Suprapubic skin (tissue), 3 donors: Measurements from ENCODE around the gene AGPAT4.

ENCODE experiments used
- POLR2AphosphoS5 ChIP-seq, 3 donors: sonication (generic); formaldehyde crosslinking; IDR thresholded peaks; one replicate each; pipeline ENCODE4 v1.6.1; 2017; ENCODE audit warnings: antibody characterized with exemption in 3 of 3
- TF ChIP-seq, protein P1 (sequence below), 2 donors: fragments of 200-600 bp in 1 of 2; fragments of 450-650 bp in 1 of 2; sonication (generic) in 1 of 2; IDR thresholded peaks; one replicate each; pipeline ENCODE4 v1.5.1; 2016 to 2019; ENCODE audit warnings: antibody characterized with exemption in 2 of 2, mild to moderate bottlenecking in 1 of 2, moderate library complexity in 1 of 2

DNA sequence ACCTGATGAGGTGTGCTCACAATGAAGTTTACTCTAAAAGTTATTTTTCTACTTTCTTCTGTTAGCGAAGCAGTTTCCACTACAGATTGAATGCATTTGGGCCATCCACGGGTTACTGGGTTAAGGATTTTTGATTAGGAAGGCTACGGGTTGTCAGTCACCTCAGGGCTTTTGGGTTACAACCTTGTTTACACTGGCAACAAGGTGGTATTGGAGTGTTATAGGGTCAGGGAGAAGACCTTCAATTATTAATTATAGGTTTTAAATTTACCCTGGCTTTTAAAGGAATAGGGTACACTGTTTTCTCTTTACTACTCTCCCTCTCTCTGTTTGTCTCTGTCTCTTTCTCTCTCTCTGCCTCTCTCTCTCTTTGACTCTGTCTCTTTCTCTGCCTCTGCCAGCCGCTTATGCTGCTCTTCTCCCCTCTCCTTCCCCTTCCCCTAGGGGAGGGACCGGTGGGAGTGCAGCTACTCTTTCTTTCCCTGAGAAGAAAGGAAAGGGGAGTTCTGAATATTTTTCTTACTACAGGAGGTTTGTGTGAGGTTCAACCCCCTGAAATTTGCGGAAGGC is 40.2 kb upstream of the AGPAT4 start:
- TF ChIP-seq, protein P1, sequence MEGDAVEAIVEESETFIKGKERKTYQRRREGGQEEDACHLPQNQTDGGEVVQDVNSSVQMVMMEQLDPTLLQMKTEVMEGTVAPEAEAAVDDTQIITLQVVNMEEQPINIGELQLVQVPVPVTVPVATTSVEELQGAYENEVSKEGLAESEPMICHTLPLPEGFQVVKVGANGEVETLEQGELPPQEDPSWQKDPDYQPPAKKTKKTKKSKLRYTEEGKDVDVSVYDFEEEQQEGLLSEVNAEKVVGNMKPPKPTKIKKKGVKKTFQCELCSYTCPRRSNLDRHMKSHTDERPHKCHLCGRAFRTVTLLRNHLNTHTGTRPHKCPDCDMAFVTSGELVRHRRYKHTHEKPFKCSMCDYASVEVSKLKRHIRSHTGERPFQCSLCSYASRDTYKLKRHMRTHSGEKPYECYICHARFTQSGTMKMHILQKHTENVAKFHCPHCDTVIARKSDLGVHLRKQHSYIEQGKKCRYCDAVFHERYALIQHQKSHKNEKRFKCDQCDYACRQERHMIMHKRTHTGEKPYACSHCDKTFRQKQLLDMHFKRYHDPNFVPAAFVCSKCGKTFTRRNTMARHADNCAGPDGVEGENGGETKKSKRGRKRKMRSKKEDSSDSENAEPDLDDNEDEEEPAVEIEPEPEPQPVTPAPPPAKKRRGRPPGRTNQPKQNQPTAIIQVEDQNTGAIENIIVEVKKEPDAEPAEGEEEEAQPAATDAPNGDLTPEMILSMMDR (IDR thresholded peaks at IDR 0.05) = no peak
- TF ChIP-seq POLR2AphosphoS5 (IDR thresholded peaks at IDR 0.05) = no peak
